T-cell (primary cell): ENCODE results near the gene PYHIN1. TPM values are rescaled to one million over a fixed set of nuclear protein-coding genes. Genes with fewer than 3 reads are reported as not detected.
"Not testable (repeated sequence)": the region's sequence is repeated elsewhere in the genome, so short reads cannot be mapped to it uniquely, and the experiment has no call there.

ENCODE experiments used
- ATAC-seq, 4 experiments: fragments of 200-7000 bp in 3 of 4; fragments of 150-1000 bp in 1 of 4; cut with Tn5 transposase; replicated peaks in 1 of 4; 1 replicate in 3 of 4; 2 replicates in 1 of 4; pipeline ENCODE4 v1.10.0; 2021; ENCODE audit warnings: moderate library complexity in 3 of 4, mild to moderate bottlenecking in 2 of 4, moderate number of reproducible peaks in 1 of 4
- CTCF ChIA-PET, 2 donors: fragments of 300-600 bp; sonication (Branson Sonifier 250); formaldehyde crosslinking; loops; one replicate each; lab custom pipeline; 2022; ENCODE audit warnings: antibody characterized with exemption in 2 of 2; lab: Charles Lee
- POLR2A ChIA-PET, 2 donors: fragments of 300-600 bp; sonication (Branson Sonifier 250); formaldehyde crosslinking; loops; one replicate each; lab custom pipeline; 2022; ENCODE audit warnings: antibody characterized with exemption in 2 of 2; lab: Charles Lee
- DNase-seq, 35 experiments: peaks; one replicate each; pipeline versions ENCODE4 v3.0.0 to v3.0.0-alpha.2; 2013 to 2023
- H3K27ac ChIP-seq: one replicate; pipeline ENCODE4 v1.5.1; 2013; ENCODE audit warnings: low read length
- H3K27me3 ChIP-seq, 2 experiments: replicated peaks in 1 of 2; 1 replicate in 1 of 2; 2 replicates in 1 of 2; pipeline versions ENCODE4 v1.6.1 to v1.7.0; 2013; ENCODE audit warnings: low read length in 1 of 2, mixed read lengths in 1 of 2; ENCODE audit not compliant: control insufficient read depth in 2 of 2, insufficient read depth in 2 of 2; ENCODE audit errors: extremely low read depth in 1 of 2
- H3K36me3 ChIP-seq, 2 donors: 1 replicate in 1 of 2; 2 replicates in 1 of 2; pipeline versions ENCODE4 v1.6.1 to v1.7.0; 2013; ENCODE audit warnings: low read length in 1 of 2; ENCODE audit not compliant: control insufficient read depth in 2 of 2, insufficient read depth in 1 of 2; ENCODE audit errors: extremely low read depth in 1 of 2
- H3K4me1 ChIP-seq, 2 experiments: 1 replicate in 1 of 2; 2 replicates in 1 of 2; pipeline versions ENCODE4 v1.6.1 to v1.7.0; 2013; ENCODE audit warnings: low read length in 2 of 2, mixed read lengths in 1 of 2; ENCODE audit not compliant: insufficient read depth in 2 of 2, control insufficient read depth in 1 of 2; ENCODE audit errors: extremely low read depth in 1 of 2
- H3K4me3 ChIP-seq, 2 donors: 1 replicate in 1 of 2; 2 replicates in 1 of 2; pipeline versions ENCODE4 v1.5.1 to v1.7.0; 2013; ENCODE audit warnings: mild to moderate bottlenecking in 2 of 2, low read length in 1 of 2, moderate library complexity in 1 of 2; ENCODE audit not compliant: control insufficient read depth in 1 of 2; ENCODE audit errors: extremely low read depth in 1 of 2
- H3K9me3 ChIP-seq: 2 replicates; pipeline ENCODE4 v1.7.0; 2013
- H3K27ac Mint-ChIP-seq, 2 donors: one replicate each; pipeline ENCODE4 v1.8.0; 2020 to 2021; ENCODE audit warnings: mild to moderate bottlenecking in 2 of 2, mixed read lengths in 2 of 2
- H3K27me3 Mint-ChIP-seq, 2 donors: one replicate each; pipeline ENCODE4 v1.8.0; 2021 to 2022; ENCODE audit warnings: mixed read lengths in 2 of 2
- H3K36me3 Mint-ChIP-seq: one replicate; pipeline ENCODE4 v1.8.0; 2021; ENCODE audit warnings: mixed read lengths
- H3K4me1 Mint-ChIP-seq, 3 donors: one replicate each; pipeline ENCODE4 v1.8.0; 2020 to 2022; ENCODE audit warnings: mixed read lengths in 3 of 3, mild to moderate bottlenecking in 1 of 3
- H3K4me3 Mint-ChIP-seq, 3 donors: one replicate each; pipeline ENCODE4 v1.8.0; 2020 to 2022; ENCODE audit warnings: mild to moderate bottlenecking in 3 of 3, mixed read lengths in 3 of 3, moderate library complexity in 3 of 3
- H3K9me3 Mint-ChIP-seq, 3 donors: one replicate each; pipeline ENCODE4 v1.8.0; 2020 to 2022; ENCODE audit warnings: mixed read lengths in 3 of 3
- WGBS: methylation state at CpG from one replicate; pipeline ENCODE4 v1.1.5; 2013; ENCODE audit warnings: missing lambda C conversion rate; ENCODE audit not compliant: insufficient coverage; 5-methylcytosine and 5-hydroxymethylcytosine counted together
- total RNA-seq, 35 experiments: library from RNA in 6 of 35; stranded (reverse) in 6 of 35; fragments of 120-200 nt in 1 of 35; gene quantifications; one replicate each; pipeline versions ENCODE4 v1.2.1 to v1.2.4 and lab custom pipeline; 2013 to 2026

Gene PYHIN1
- total RNA-seq, 5 donors from 2014 or later (not counting 1 experiment from before 2014, with no cell fraction given): 32.6 to 65.4 (median 35.4) TPM

GRCh38 chr1:159010391-159010790 is 79.0 kb downstream of the PYHIN1 start:
- H3K27ac ChIP-seq: peak overlapping the region; percentile 65
- Mint-ChIP-seq H3K27ac (peak overlapping the region; percentile 93 to 95), H3K4me3 (peak overlapping the region; percentile 91 to 93 (median 92)), H3K9me3 (no peaks in the 10 kb centered on the region), H3K27me3 (no peaks in the 10 kb centered on the region), H3K4me1 (peaks cover 50 to 75% (median 56%) of the 10 kb centered on the region in 3 donors), H3K36me3 (peaks cover 32% of the 10 kb centered on the region)
- no peak for ATAC-seq
- CTCF ChIA-PET: interaction anchor here in 1 of 2 donors (1.2 kb wide), 1 partner anchor 9 kb away, joined by 6 read pairs; no protein-coding TSS in a partner anchor
- POLR2A ChIA-PET: no interaction called here
- no peaks in the 10 kb centered on the region for H3K9me3 ChIP-seq
- H3K4me1 ChIP-seq: peaks cover 21 to 38% of the 10 kb centered on the region in 2 experiments
- H3K27me3 ChIP-seq: no peaks in the 10 kb centered on the region
- DNase-seq: no peak
- no CpG with 5 or more reads among the region's 5 CpGs for WGBS
- peaks cover 0 to 3% of the 10 kb centered on the region in 2 donors for H3K36me3 ChIP-seq
- peak overlapping the region; percentile 65 to 81 for H3K4me3 ChIP-seq

GRCh38 chr1:159011001-159011400 is 79.6 kb downstream of the PYHIN1 start:
- Mint-ChIP-seq H3K27ac (peak overlapping the region; percentile 93 to 95), H3K4me3 (peak overlapping the region; percentile 91 to 93 (median 92)), H3K4me1 (peaks cover 56 to 81% (median 60%) of the 10 kb centered on the region in 3 donors), H3K36me3 (peaks cover 38% of the 10 kb centered on the region)
- CTCF ChIA-PET: interaction anchor here in 1 of 2 donors (1.2 kb wide), 1 partner anchor 10 kb away, joined by 6 read pairs; no protein-coding TSS in a partner anchor
- Histone ChIP-seq H3K4me3 (peak overlapping the region; percentile 65 to 81), H3K27ac (peak overlapping the region; percentile 65), H3K4me1 (peaks cover 27 to 44% of the 10 kb centered on the region in 2 experiments)
- H3K36me3 ChIP-seq, ATAC-seq, H3K9me3 Mint-ChIP-seq, H3K27me3 Mint-ChIP-seq, DNase-seq, H3K27me3 ChIP-seq, H3K9me3 ChIP-seq, POLR2A ChIA-PET: not testable (repeated sequence)
- 6% methylated on average over 3 of the region's 9 CpGs for WGBS

GRCh38 chr1:159011751-159012150 is 80.4 kb downstream of the PYHIN1 start:
- peak overlapping the region; percentile 89 to 96 (median 90) for H3K4me3 Mint-ChIP-seq
- Histone ChIP-seq H3K4me1 (peaks cover 30 to 45% of the 10 kb centered on the region in 2 experiments), H3K27ac (peak overlapping the region; percentile 68), H3K27me3 (no peaks in the 10 kb centered on the region), H3K36me3 (peaks cover 0 to 16% of the 10 kb centered on the region in 2 donors), H3K4me3 (peak overlapping the region; percentile 52 to 69), H3K9me3 (no peaks in the 10 kb centered on the region)
- ChIA-PET CTCF (no interaction called here), POLR2A (no interaction called here)
- H3K27ac Mint-ChIP-seq: peak overlapping the region; percentile 92 to 97
- no peak for ATAC-seq
- H3K27me3 Mint-ChIP-seq: no peaks in the 10 kb centered on the region
- no peaks in the 10 kb centered on the region for H3K9me3 Mint-ChIP-seq
- no peak for DNase-seq
- H3K4me1 Mint-ChIP-seq: peaks cover 61 to 89% (median 65%) of the 10 kb centered on the region in 3 donors
- peaks cover 46% of the 10 kb centered on the region for H3K36me3 Mint-ChIP-seq

- H3K9me3 ChIP-seq: no peaks in the 10 kb centered on the region
- peaks cover 0 to 21% of the 10 kb centered on the region in 2 donors for H3K36me3 ChIP-seq
- Mint-ChIP-seq H3K4me3 (peak overlapping the region; percentile 89 to 96 (median 90)), H3K27me3 (no peaks in the 10 kb centered on the region), H3K36me3 (peaks cover 50% of the 10 kb centered on the region), H3K9me3 (no peaks in the 10 kb centered on the region), H3K4me1 (peaks cover 62 to 87% (median 63%) of the 10 kb centered on the region in 3 donors), H3K27ac (peak overlapping the region; percentile 92 to 97)
- ATAC-seq (peak; percentile 7 to 63 (median 18)), DNase-seq (peak in 32 of 35 experiments; percentile 6 to 64 (median 30))
- peak overlapping the region; percentile 68 for H3K27ac ChIP-seq
- H3K4me1 ChIP-seq: peaks cover 35 to 45% of the 10 kb centered on the region in 2 experiments
- ChIA-PET POLR2A (interaction anchor here in 1 of 2 donors (0.6 kb wide), 1 partner anchor 69 kb away, joined by 3 read pairs; no protein-coding TSS in a partner anchor), CTCF (interaction anchor here in 1 of 2 donors (0.6 to 1.0 kb wide), 3 partner anchors 14 to 64 kb away, joined by 3 to 6 read pairs (median 3); partner anchors contain the start of gene AIM2)
- peak overlapping the region; percentile 52 to 69 for H3K4me3 ChIP-seq
- no CpG with 5 or more reads among the region's 6 CpGs for WGBS
- H3K27me3 ChIP-seq: no peaks in the 10 kb centered on the region
Observed at GRCh38 chr1:159012495-159012894, 81.1 kb downstream of the PYHIN1 start.

DNA sequence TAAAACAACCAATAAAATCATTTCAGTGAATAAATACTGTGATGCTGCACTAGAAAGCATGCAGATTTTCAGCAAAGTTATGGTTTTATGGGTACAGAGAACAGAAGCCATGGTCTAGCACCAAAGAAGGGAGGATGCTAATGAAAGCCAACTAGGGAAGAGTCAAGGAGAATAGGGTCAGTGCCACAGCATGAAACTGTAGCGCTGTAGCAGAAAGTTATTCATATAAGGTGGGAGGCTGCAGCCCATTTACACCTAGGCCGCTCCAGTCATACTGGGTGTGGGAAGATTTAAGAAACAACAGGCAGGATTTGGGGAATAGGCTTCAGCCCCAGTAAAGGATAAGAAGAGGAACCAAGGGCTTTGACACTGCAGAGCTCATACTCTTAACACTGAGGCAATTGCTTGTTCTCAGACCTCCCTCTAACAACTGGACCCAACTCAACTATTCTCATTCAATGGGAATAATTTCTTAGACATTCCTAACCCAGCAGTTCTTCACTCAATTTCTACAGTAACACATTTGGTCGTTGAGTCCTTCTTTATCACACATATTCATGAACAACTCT is 82.7 kb downstream of the PYHIN1 start:
- no peaks in the 10 kb centered on the region for H3K27me3 ChIP-seq
- peak overlapping the region; percentile 43 for H3K27ac ChIP-seq
- peaks cover 31 to 32% of the 10 kb centered on the region in 2 experiments for H3K4me1 ChIP-seq
- ATAC-seq: no peak
- peak overlapping the region; percentile 89 to 96 (median 90) for H3K4me3 Mint-ChIP-seq
- peaks cover 61% of the 10 kb centered on the region for H3K36me3 Mint-ChIP-seq
- peak overlapping the region; percentile 92 to 97 for H3K27ac Mint-ChIP-seq
- H3K27me3 Mint-ChIP-seq: no peaks in the 10 kb centered on the region
- peak overlapping the region in 1 of 2 donors; percentile 52 for H3K4me3 ChIP-seq
- H3K9me3 ChIP-seq: no peaks in the 10 kb centered on the region
- peaks cover 5 to 36% of the 10 kb centered on the region in 2 donors for H3K36me3 ChIP-seq
- WGBS: 14% methylated on average over 1 of the region's 3 CpGs
- ChIA-PET POLR2A (interaction anchor here in 1 of 2 donors (0.7 kb wide), 1 partner anchor 15 kb away, joined by 3 read pairs; no protein-coding TSS in a partner anchor), CTCF (no interaction called here)
- no peak for DNase-seq
- H3K9me3 Mint-ChIP-seq: no peaks in the 10 kb centered on the region
- H3K4me1 Mint-ChIP-seq: peaks cover 60 to 84% (median 65%) of the 10 kb centered on the region in 3 donors

DNA sequence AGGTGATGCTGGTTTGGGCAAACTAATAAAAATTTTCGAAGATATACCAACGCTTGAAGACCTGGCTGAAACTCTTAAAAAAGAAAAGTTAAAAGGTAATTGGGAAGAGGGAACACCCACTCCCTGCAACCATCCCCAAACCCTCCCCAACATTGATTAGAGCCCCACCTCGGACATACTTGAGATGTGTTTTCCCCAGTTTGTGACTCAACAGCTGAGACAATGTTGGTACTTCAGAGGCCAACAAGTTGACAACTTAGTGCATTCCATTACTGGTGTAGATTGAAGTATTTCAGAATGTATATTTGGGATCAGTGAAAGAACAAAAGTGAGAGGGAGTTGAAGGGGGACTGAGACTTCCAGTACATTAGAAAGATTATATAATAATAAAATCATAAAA is 83.5 kb downstream of the PYHIN1 start:
- Mint-ChIP-seq H3K4me1 (peaks cover 61 to 83% (median 68%) of the 10 kb centered on the region in 3 donors), H3K27ac (peak overlapping the region; percentile 92 to 97), H3K36me3 (peaks cover 65% of the 10 kb centered on the region), H3K9me3 (no peaks in the 10 kb centered on the region), H3K27me3 (no peaks in the 10 kb centered on the region), H3K4me3 (peak overlapping the region; percentile 89 to 96 (median 90))
- DNase-seq: no peak
- Histone ChIP-seq H3K4me3 (no peak overlapping the region), H3K27me3 (no peaks in the 10 kb centered on the region), H3K27ac (peak overlapping the region; percentile 40), H3K36me3 (peaks cover 5 to 42% of the 10 kb centered on the region in 2 donors), H3K4me1 (peaks cover 28% of the 10 kb centered on the region in 2 experiments), H3K9me3 (no peaks in the 10 kb centered on the region)
- no CpG with 5 or more reads among the region's 3 CpGs for WGBS
- ChIA-PET CTCF (interaction anchor here in 1 of 2 donors (0.6 kb wide), 1 partner anchor 1321 kb away, joined by 6 read pairs; no protein-coding TSS in a partner anchor), POLR2A (no interaction called here)
- ATAC-seq: no peak
